T-cell (primary cell): ENCODE data around the gene HDAC1. TPM values are rescaled to one million over a fixed set of nuclear protein-coding genes. Genes with fewer than 3 reads are reported as not detected.

Experiments
- ATAC-seq, 4 experiments: fragments of 200-7000 bp in 3 of 4; fragments of 150-1000 bp in 1 of 4; cut with Tn5 transposase; replicated peaks in 1 of 4; 1 replicate in 3 of 4; 2 replicates in 1 of 4; pipeline ENCODE4 v1.10.0; 2021; ENCODE audit warnings: moderate library complexity in 3 of 4, mild to moderate bottlenecking in 2 of 4, moderate number of reproducible peaks in 1 of 4
- CTCF ChIA-PET, 2 donors: fragments of 300-600 bp; sonication (Branson Sonifier 250); formaldehyde crosslinking; loops; one replicate each; lab custom pipeline; 2022; ENCODE audit warnings: antibody characterized with exemption in 2 of 2; lab: Charles Lee
- POLR2A ChIA-PET, 2 donors: fragments of 300-600 bp; sonication (Branson Sonifier 250); formaldehyde crosslinking; loops; one replicate each; lab custom pipeline; 2022; ENCODE audit warnings: antibody characterized with exemption in 2 of 2; lab: Charles Lee
- DNase-seq, 35 experiments: peaks; one replicate each; pipeline versions ENCODE4 v3.0.0 to v3.0.0-alpha.2; 2013 to 2023
- H3K27ac ChIP-seq: one replicate; pipeline ENCODE4 v1.5.1; 2013; ENCODE audit warnings: low read length
- H3K27me3 ChIP-seq, 2 experiments: replicated peaks in 1 of 2; 1 replicate in 1 of 2; 2 replicates in 1 of 2; pipeline versions ENCODE4 v1.6.1 to v1.7.0; 2013; ENCODE audit warnings: low read length in 1 of 2, mixed read lengths in 1 of 2; ENCODE audit not compliant: control insufficient read depth in 2 of 2, insufficient read depth in 2 of 2; ENCODE audit errors: extremely low read depth in 1 of 2
- H3K36me3 ChIP-seq, 2 donors: 1 replicate in 1 of 2; 2 replicates in 1 of 2; pipeline versions ENCODE4 v1.6.1 to v1.7.0; 2013; ENCODE audit warnings: low read length in 1 of 2; ENCODE audit not compliant: control insufficient read depth in 2 of 2, insufficient read depth in 1 of 2; ENCODE audit errors: extremely low read depth in 1 of 2
- H3K4me1 ChIP-seq, 2 experiments: 1 replicate in 1 of 2; 2 replicates in 1 of 2; pipeline versions ENCODE4 v1.6.1 to v1.7.0; 2013; ENCODE audit warnings: low read length in 2 of 2, mixed read lengths in 1 of 2; ENCODE audit not compliant: insufficient read depth in 2 of 2, control insufficient read depth in 1 of 2; ENCODE audit errors: extremely low read depth in 1 of 2
- H3K4me3 ChIP-seq, 2 donors: 1 replicate in 1 of 2; 2 replicates in 1 of 2; pipeline versions ENCODE4 v1.5.1 to v1.7.0; 2013; ENCODE audit warnings: mild to moderate bottlenecking in 2 of 2, low read length in 1 of 2, moderate library complexity in 1 of 2; ENCODE audit not compliant: control insufficient read depth in 1 of 2; ENCODE audit errors: extremely low read depth in 1 of 2
- H3K9me3 ChIP-seq: 2 replicates; pipeline ENCODE4 v1.7.0; 2013
- H3K27ac Mint-ChIP-seq, 2 donors: one replicate each; pipeline ENCODE4 v1.8.0; 2020 to 2021; ENCODE audit warnings: mild to moderate bottlenecking in 2 of 2, mixed read lengths in 2 of 2
- H3K27me3 Mint-ChIP-seq, 2 donors: one replicate each; pipeline ENCODE4 v1.8.0; 2021 to 2022; ENCODE audit warnings: mixed read lengths in 2 of 2
- H3K36me3 Mint-ChIP-seq: one replicate; pipeline ENCODE4 v1.8.0; 2021; ENCODE audit warnings: mixed read lengths
- H3K4me1 Mint-ChIP-seq, 3 donors: one replicate each; pipeline ENCODE4 v1.8.0; 2020 to 2022; ENCODE audit warnings: mixed read lengths in 3 of 3, mild to moderate bottlenecking in 1 of 3
- H3K4me3 Mint-ChIP-seq, 3 donors: one replicate each; pipeline ENCODE4 v1.8.0; 2020 to 2022; ENCODE audit warnings: mild to moderate bottlenecking in 3 of 3, mixed read lengths in 3 of 3, moderate library complexity in 3 of 3
- H3K9me3 Mint-ChIP-seq, 3 donors: one replicate each; pipeline ENCODE4 v1.8.0; 2020 to 2022; ENCODE audit warnings: mixed read lengths in 3 of 3
- WGBS: methylation state at CpG from one replicate; pipeline ENCODE4 v1.1.5; 2013; ENCODE audit warnings: missing lambda C conversion rate; ENCODE audit not compliant: insufficient coverage; 5-methylcytosine and 5-hydroxymethylcytosine counted together
- total RNA-seq, 35 experiments: library from RNA in 6 of 35; stranded (reverse) in 6 of 35; fragments of 120-200 nt in 1 of 35; gene quantifications; one replicate each; pipeline versions ENCODE4 v1.2.1 to v1.2.4 and lab custom pipeline; 2013 to 2026

The HDAC1 gene
- total RNA-seq, 5 donors from 2014 or later (not counting 1 experiment from before 2014, with no cell fraction given) = 117 to 153 (median 142) TPM

DNA sequence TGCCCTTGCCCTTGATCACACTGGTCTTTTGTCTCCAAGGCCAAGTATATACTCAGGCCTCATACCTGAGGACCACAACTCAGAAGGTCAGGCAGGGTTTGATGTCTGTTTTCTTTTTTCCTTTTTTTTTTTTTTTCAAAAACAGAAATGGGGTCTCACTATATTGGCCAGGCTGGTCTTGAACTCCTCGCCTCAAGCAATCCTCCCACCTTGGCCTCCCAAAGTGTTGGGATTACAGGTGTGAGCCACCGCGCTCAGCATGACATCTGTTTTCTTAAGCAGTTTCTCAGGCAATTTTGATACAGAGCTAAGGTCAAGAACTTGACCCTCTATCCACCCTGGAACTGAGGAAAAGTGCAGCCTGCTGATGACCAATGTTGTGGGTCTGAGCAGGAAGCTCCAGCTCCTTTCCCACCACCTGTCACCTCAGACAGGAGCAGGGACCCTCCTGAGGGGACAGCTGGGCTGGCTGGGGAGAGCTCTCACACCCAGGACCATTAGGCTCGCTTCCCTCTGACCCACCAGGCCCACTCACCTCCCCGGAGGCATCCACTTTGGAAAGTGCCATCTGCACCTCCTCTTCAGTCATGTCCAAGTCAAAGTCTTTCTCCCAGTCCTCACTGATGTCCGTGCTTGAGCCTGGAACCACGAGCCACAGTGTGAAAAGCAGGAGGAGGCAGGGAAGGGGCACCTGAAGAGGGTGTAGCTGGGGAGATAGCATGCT, 76.2 kb downstream of the HDAC1 start:
- Mint-ChIP-seq H3K4me1 (peaks cover 16 to 17% (median 17%) of the 10 kb centered on the region in 3 donors), H3K27me3 (no peaks in the 10 kb centered on the region), H3K4me3 (no peak overlapping the region), H3K27ac (no peak overlapping the region), H3K9me3 (no peaks in the 10 kb centered on the region), H3K36me3 (peaks cover 31% of the 10 kb centered on the region)
- POLR2A ChIA-PET = interaction anchor here in 1 of 2 donors (0.5 to 0.8 kb wide), 3 partner anchors 20 to 223 kb away, joined by 3 to 9 read pairs (median 4); partner anchors contain the start of gene BSDC1
- Histone ChIP-seq H3K27ac (no peak overlapping the region), H3K4me3 (no peak overlapping the region), H3K4me1 (peaks cover 10 to 16% of the 10 kb centered on the region in 2 experiments), H3K9me3 (no peaks in the 10 kb centered on the region), H3K27me3 (no peaks in the 10 kb centered on the region), H3K36me3 (peaks cover 12 to 57% of the 10 kb centered on the region in 2 donors)
- DNase-seq = no peak
- no peak for ATAC-seq
- 83% methylated on average over 2 of the region's 7 CpGs for WGBS
- CTCF ChIA-PET = no interaction called here

- Mint-ChIP-seq H3K27me3 (no peaks in the 10 kb centered on the region), H3K36me3 (peaks cover 30% of the 10 kb centered on the region), H3K9me3 (no peaks in the 10 kb centered on the region), H3K27ac (peak overlapping the region; percentile 60 to 68), H3K4me3 (peak overlapping the region in 1 of 3 donors; percentile 2), H3K4me1 (peaks cover 19 to 27% (median 21%) of the 10 kb centered on the region in 3 donors)
- Histone ChIP-seq H3K27ac (no peak overlapping the region), H3K4me3 (no peak overlapping the region), H3K27me3 (no peaks in the 10 kb centered on the region), H3K4me1 (peaks cover 10 to 16% of the 10 kb centered on the region in 2 experiments), H3K36me3 (peaks cover 7 to 60% of the 10 kb centered on the region in 2 donors), H3K9me3 (no peaks in the 10 kb centered on the region)
- CTCF ChIA-PET = interaction anchor here (0.5 to 1.5 kb wide), 7 partner anchors 22 to 157 kb away, joined by 3 to 9 read pairs (median 3); partner anchors contain the start of genes BSDC1 (in 1 of the 2) and MARCKSL1 (in 1 of the 2)
- 0% methylated on average over 2 of the region's 5 CpGs for WGBS
- POLR2A ChIA-PET = interaction anchor here in 1 of 2 donors (0.6 to 1.3 kb wide), 3 partner anchors 22 to 37 kb away, joined by 3 to 7 read pairs (median 5); partner anchors contain the start of genes BSDC1 and MARCKSL1
- ATAC-seq (peak; percentile 85 to 95 (median 92)), DNase-seq (peak; percentile 26 to 82 (median 50))
These were observed 80.4 kb downstream of the HDAC1 start for GRCh38 chr1:32372149-32372756.

- Histone ChIP-seq H3K9me3 (no peaks in the 10 kb centered on the region), H3K27ac (no peak overlapping the region), H3K27me3 (no peaks in the 10 kb centered on the region), H3K4me1 (peaks cover 10 to 16% of the 10 kb centered on the region in 2 experiments), H3K36me3 (peaks cover 7 to 62% of the 10 kb centered on the region in 2 donors), H3K4me3 (no peak overlapping the region)
- ATAC-seq (no peak), DNase-seq (no peak)
- H3K27me3 Mint-ChIP-seq = no peaks in the 10 kb centered on the region
- ChIA-PET POLR2A (no interaction called here), CTCF (interaction anchor here in 1 of 2 donors (0.6 kb wide), 2 partner anchors 16 to 159 kb away, joined by 4 to 6 read pairs; no protein-coding TSS in a partner anchor)
- WGBS = no CpG with 5 or more reads among the region's 1 CpG
- peaks cover 43% of the 10 kb centered on the region for H3K36me3 Mint-ChIP-seq
- H3K4me1 Mint-ChIP-seq = peaks cover 19 to 29% (median 21%) of the 10 kb centered on the region in 3 donors
- H3K4me3 Mint-ChIP-seq = no peak overlapping the region
- H3K9me3 Mint-ChIP-seq = no peaks in the 10 kb centered on the region
- peak overlapping the region in 1 of 2 donors; percentile 25 for H3K27ac Mint-ChIP-seq
These were observed 82.2 kb downstream of the HDAC1 start for GRCh38 chr1:32373996-32374592.

GRCh38 chr1:32376199-32376598, 84.3 kb downstream of the HDAC1 start:
- Mint-ChIP-seq H3K36me3 (peaks cover 49% of the 10 kb centered on the region), H3K4me1 (peaks cover 19 to 33% (median 21%) of the 10 kb centered on the region in 3 donors), H3K27ac (no peak overlapping the region), H3K27me3 (no peaks in the 10 kb centered on the region), H3K4me3 (no peak overlapping the region), H3K9me3 (no peaks in the 10 kb centered on the region)
- H3K4me3 ChIP-seq = no peak overlapping the region
- H3K36me3 ChIP-seq = peaks cover 11 to 75% of the 10 kb centered on the region in 2 donors
- POLR2A ChIA-PET = interaction anchor here in 1 of 2 donors (0.5 to 0.6 kb wide), 2 partner anchors 9 to 236 kb away, joined by 3 read pairs; no protein-coding TSS in a partner anchor
- H3K4me1 ChIP-seq = peaks cover 10 to 16% of the 10 kb centered on the region in 2 experiments
- WGBS = 98% methylated on average over 4 of the region's 11 CpGs
- no peaks in the 10 kb centered on the region for H3K9me3 ChIP-seq
- H3K27me3 ChIP-seq = no peaks in the 10 kb centered on the region
- no peak overlapping the region for H3K27ac ChIP-seq
- CTCF ChIA-PET = interaction anchor here in 1 of 2 donors (2.0 kb wide), 1 partner anchor 161 kb away, joined by 5 read pairs; no protein-coding TSS in a partner anchor
- no peak for ATAC-seq
- no peak for DNase-seq

GRCh38 chr1:32377541-32378220, 85.8 kb downstream of the HDAC1 start:
- no peak overlapping the region for H3K4me3 Mint-ChIP-seq
- H3K4me1 ChIP-seq = peaks cover under 1 to 2% of the 10 kb centered on the region in 2 experiments
- H3K9me3 ChIP-seq = no peaks in the 10 kb centered on the region
- no peaks in the 10 kb centered on the region for H3K27me3 ChIP-seq
- peaks cover 10 to 88% of the 10 kb centered on the region in 2 donors for H3K36me3 ChIP-seq
- no peaks in the 10 kb centered on the region for H3K9me3 Mint-ChIP-seq
- POLR2A ChIA-PET = interaction anchor here in 1 of 2 donors (0.6 kb wide), 2 partner anchors 23 to 150 kb away, joined by 4 to 5 read pairs; no protein-coding TSS in a partner anchor
- H3K27ac Mint-ChIP-seq = no peak overlapping the region
- H3K27ac ChIP-seq = no peak overlapping the region
- no peak for ATAC-seq
- 93% methylated on average over 10 of the region's 12 CpGs for WGBS
- no peak for DNase-seq
- no peak overlapping the region for H3K4me3 ChIP-seq
- H3K36me3 Mint-ChIP-seq = peaks cover 43% of the 10 kb centered on the region
- H3K27me3 Mint-ChIP-seq = no peaks in the 10 kb centered on the region
- H3K4me1 Mint-ChIP-seq = peaks cover 7 to 20% (median 9%) of the 10 kb centered on the region in 3 donors
- CTCF ChIA-PET = interaction anchor here (0.5 to 2.0 kb wide), 2 partner anchors 19 to 162 kb away, joined by 4 to 5 read pairs; no protein-coding TSS in a partner anchor
